Type B pancreatic cell (in vitro differentiated cells): ENCODE results near the gene CRYBB1. TPM values are rescaled to one million over a fixed set of nuclear protein-coding genes. Genes with fewer than 3 reads are reported as not detected.

ENCODE experiments used
- DNase-seq: peaks from one replicate; pipeline ENCODE4 v3.0.0; 2021; ENCODE audit warnings: mixed read lengths; ENCODE audit not compliant: unreplicated experiment; ENCODE audit errors: extremely low spot score
- H3K27ac Mint-ChIP-seq: 2 replicates; pipeline ENCODE4 v1.8.0; 2021; ENCODE audit warnings: mild to moderate bottlenecking, mixed read lengths
- H3K27me3 Mint-ChIP-seq: 2 replicates; pipeline ENCODE4 v1.8.0; 2021; ENCODE audit warnings: mixed read lengths
- H3K36me3 Mint-ChIP-seq: 2 replicates; pipeline ENCODE4 v1.8.0; 2021; ENCODE audit warnings: mixed read lengths
- H3K4me1 Mint-ChIP-seq: one replicate; pipeline ENCODE4 v1.8.0; 2021; ENCODE audit warnings: mixed read lengths; ENCODE audit not compliant: unreplicated experiment
- H3K4me3 Mint-ChIP-seq: 2 replicates; pipeline ENCODE4 v1.8.0; 2021; ENCODE audit warnings: mild to moderate bottlenecking, mixed read lengths
- H3K9me3 Mint-ChIP-seq: 2 replicates; pipeline ENCODE4 v1.8.0; 2021; ENCODE audit warnings: mixed read lengths
- total RNA-seq: library from RNA; stranded (reverse); gene quantifications from 2 replicates; pipeline ENCODE4 v1.2.1, GENCODE V29; 2021; ENCODE audit warnings: low replicate concordance
- TF ChIP-seq, protein P1 (sequence below): fragments of 200-600 bp; sonication (generic); conservative IDR thresholded peaks from 2 replicates; pipeline ENCODE4 v1.5.0; 2021; ENCODE audit warnings: antibody characterized with exemption, mild to moderate bottlenecking

CRYBB1 gene
- total RNA-seq, 1 donor from 2014 or later: 4.6 TPM

DNA sequence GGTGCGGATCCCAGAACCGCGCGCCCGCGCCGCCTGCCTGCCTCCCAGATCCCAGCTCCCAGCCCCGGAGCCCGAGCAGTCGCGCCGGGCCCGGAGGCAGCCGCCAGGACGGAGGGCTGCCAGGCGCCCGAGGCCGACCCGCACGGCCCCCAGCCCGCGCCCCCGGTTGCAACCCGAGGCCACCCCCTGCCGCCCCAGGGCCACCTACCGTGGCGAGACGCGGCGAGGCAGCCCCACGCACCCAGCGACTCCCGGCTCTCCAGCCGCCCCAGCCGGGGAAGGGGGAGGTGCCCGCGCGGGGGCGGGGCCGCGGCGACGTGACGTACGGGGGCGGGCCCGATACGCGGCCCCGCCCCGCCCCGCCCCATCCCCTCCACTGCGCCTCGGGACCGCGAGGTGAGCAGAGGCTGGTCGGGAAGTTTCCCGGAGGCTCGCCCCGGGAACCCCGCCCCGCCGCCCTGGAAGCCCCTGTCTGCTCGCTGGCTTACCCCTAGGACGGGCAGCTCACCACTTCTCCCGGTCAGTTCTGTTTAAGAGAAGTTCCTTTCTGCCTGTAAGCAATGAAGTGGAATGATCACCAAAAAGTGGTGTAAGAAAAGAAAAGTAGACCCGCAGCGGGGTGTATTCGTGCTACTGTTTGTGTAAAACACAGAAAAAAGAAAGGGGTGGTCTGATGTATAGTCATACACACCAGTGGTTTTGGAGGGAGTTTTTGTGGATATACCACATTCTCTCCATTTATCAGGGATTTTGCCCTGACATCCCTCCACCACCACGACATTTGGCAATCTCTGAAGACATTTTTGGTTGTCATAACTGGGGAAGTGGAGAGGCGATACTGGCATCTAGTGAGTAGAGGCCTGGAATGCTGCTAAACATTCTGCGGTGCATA, 27.7 kb downstream of the CRYBB1 start, which contains the start of gene TPST2:
TSS of gene TPST2 (minus strand) at position 288 of the 892 bp plus-strand sequence. CDS start 48,502 bp downstream, outside the sequence.
- Mint-ChIP-seq H3K36me3 (peaks cover 6% of the 10 kb centered on the region), H3K27ac (peak within 1 kb of the TSS; percentile 89), H3K9me3 (no peaks in the 10 kb centered on the region), H3K27me3 (peaks cover 26% of the 10 kb centered on the region), H3K4me3 (peak within 1 kb of the TSS; percentile 90), H3K4me1 (peaks cover 4% of the 10 kb centered on the region)
- DNase-seq: peak; percentile 85
- TF ChIP-seq, protein P1, sequence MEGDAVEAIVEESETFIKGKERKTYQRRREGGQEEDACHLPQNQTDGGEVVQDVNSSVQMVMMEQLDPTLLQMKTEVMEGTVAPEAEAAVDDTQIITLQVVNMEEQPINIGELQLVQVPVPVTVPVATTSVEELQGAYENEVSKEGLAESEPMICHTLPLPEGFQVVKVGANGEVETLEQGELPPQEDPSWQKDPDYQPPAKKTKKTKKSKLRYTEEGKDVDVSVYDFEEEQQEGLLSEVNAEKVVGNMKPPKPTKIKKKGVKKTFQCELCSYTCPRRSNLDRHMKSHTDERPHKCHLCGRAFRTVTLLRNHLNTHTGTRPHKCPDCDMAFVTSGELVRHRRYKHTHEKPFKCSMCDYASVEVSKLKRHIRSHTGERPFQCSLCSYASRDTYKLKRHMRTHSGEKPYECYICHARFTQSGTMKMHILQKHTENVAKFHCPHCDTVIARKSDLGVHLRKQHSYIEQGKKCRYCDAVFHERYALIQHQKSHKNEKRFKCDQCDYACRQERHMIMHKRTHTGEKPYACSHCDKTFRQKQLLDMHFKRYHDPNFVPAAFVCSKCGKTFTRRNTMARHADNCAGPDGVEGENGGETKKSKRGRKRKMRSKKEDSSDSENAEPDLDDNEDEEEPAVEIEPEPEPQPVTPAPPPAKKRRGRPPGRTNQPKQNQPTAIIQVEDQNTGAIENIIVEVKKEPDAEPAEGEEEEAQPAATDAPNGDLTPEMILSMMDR: no peak

DNA sequence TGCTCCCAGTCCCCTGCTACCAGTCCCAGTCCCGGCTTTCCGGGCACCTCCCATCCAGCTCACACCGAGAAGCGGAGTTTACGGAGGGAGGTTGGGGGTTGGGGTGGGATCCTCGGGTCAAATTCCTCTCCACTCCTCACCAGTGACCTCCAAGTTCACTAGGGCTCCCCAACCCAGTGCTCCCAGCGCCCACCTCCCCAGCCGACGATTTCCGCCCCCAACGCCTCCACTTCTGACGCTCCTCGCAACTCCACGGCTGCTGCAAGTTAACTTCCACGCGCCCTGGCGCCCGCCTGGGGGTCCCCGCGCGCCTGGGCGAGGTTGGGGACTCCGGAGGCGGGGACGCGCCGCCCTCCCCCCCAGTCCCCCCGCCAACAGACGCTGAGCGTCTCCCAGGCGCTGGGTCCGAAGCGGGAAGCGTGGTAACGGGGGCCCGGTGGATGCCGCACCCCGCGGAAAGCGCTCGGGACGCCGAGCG, 28.4 kb downstream of the CRYBB1 start:
- TF ChIP-seq, protein P1: no peak
- Mint-ChIP-seq H3K36me3 (peaks cover 6% of the 10 kb centered on the region), H3K27me3 (peaks cover 22% of the 10 kb centered on the region), H3K9me3 (no peaks in the 10 kb centered on the region), H3K27ac (peak overlapping the region; percentile 46), H3K4me3 (peak overlapping the region; percentile 87), H3K4me1 (peaks cover 4% of the 10 kb centered on the region)
- DNase-seq: no peak

DNA sequence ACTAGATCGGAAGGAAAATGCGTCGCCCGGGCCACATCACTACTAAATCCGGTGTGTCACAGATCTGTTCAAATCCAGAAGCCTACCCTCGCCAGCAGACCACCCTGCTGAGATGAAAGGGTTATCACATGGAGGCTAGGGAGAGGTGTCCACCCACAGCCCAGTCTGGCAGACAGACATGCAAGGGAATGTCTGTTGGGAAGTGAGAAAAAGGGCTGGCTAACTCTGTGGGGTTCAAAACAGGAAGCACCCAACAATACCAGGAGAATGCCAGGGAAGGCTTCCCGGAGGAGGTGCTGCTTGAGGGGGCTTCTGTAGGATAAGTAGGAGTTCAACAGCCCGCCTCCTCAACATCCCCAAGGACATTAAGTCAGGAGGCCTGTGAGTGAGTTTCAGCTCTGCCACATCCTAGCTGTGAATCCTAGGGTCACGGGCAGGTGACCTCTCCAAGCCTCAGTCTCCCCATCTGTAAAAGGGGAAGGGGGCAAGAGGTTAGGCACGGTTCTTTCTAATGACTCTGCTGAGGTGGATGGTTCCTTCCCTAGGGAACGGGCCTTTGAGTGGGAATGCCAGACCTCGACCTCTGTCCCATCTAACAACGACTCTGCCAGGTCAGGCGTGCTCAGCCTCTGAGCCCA, 29.0 kb downstream of the CRYBB1 start:
- Mint-ChIP-seq H3K27me3 (peaks cover 16% of the 10 kb centered on the region), H3K9me3 (no peaks in the 10 kb centered on the region), H3K27ac (peak overlapping the region; percentile 46), H3K36me3 (peaks cover 6% of the 10 kb centered on the region), H3K4me1 (peaks cover 4% of the 10 kb centered on the region), H3K4me3 (peak overlapping the region; percentile 87)
- TF ChIP-seq, protein P1: no peak
- DNase-seq: no peak

DNA sequence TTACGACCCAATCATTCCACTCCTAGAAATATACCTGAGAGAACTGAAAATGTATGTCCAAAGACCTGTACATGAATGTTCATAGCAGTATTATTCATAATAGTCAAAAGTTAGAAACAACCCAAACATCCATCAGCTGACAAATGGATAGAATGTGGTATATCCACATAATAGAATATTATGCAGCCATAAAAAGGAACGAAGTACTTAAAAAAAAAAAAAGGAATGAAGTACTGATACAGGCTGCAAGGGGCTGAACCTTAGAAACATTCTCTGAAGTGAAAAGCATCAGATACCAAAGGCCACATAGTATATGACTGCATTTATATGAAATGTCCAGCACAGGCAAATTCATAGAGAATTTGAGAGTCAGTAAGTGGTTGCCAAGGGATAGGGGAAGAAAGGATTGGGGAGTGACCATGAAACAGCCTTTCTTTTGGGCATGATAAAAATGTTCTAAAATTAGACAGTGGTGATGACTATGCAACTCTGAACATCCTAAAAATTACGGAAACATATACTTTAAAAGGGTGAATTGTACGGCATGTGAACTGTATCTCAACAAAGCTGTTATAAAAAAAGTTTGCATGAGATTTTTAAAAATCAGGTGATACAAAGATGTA, 29.7 kb downstream of the CRYBB1 start:
- Mint-ChIP-seq H3K9me3 (no peaks in the 10 kb centered on the region), H3K27ac (peak overlapping the region; percentile 27), H3K27me3 (peaks cover 13% of the 10 kb centered on the region), H3K36me3 (peaks cover 6% of the 10 kb centered on the region), H3K4me1 (peaks cover 4% of the 10 kb centered on the region), H3K4me3 (peak overlapping the region; percentile 87)
- DNase-seq: no peak
- TF ChIP-seq, protein P1: no peak

DNA sequence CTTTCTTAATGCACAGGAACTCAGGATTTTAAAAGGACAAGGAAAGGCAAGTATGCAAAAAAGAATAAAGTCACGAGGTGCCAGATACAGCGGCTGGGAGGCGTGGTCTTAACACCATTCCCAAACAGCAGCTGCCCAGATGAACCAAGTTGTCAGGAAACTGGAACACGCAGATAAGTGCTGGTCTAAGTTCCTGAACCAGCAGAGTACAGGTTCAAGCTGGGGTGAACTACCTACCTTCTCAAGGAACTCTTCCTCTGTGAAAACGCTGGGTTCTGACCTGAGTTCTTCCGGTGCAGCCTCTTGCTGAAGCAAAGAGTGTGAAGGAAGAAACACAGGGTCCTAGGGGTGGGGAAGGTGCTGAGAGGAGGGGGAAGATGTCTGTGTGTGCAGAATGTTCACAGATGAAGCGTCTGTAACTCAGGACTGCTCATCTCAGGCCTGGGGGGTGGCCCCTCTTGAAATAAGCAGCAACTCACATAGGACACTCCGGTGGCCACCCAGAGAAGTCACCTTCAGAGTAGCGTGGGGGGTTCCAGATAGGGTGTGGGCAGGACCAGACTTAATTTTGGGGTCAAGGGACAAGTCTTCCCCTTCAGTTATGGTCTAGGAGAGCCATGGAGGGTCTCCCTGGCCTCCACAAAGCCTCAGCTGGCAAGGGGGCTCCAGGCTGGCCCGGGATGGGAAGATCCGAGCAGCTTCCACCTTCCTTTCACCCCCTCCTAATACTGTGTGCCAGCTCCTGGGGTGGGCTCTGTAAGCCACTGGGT, 31.1 kb downstream of the CRYBB1 start:
- Mint-ChIP-seq H3K36me3 (peaks cover 6% of the 10 kb centered on the region), H3K9me3 (no peaks in the 10 kb centered on the region), H3K27me3 (no peaks in the 10 kb centered on the region), H3K27ac (no peak overlapping the region), H3K4me1 (peaks cover 4% of the 10 kb centered on the region), H3K4me3 (peak overlapping the region; percentile 74)
- TF ChIP-seq, protein P1: no peak
- DNase-seq: no peak
